Fibroblast of the aortic adventitia (primary cell): ENCODE data around the gene STAU1. TPM values are rescaled to one million over a fixed set of nuclear protein-coding genes. Genes with fewer than 3 reads are reported as not detected.
A peak's percentile ranks its signal among the peaks of the same experiment; 100 is the strongest.
"Not testable (repeated sequence)": the region's sequence is repeated elsewhere in the genome, so short reads cannot be mapped to it uniquely, and the experiment has no call there.

Source experiments
- DNase-seq: peaks from one replicate; pipeline ENCODE4 v3.0.0-alpha.2; 2010; ENCODE audit warnings: low read depth
- H3K4me3 ChIP-seq: 2 replicates; pipeline ENCODE4 v1.5.1; 2011; ENCODE audit warnings: low read depth, mild to moderate bottlenecking, control low read depth, low read length, moderate library complexity
- total RNA-seq: library from RNA; depleted of rRNA; stranded (reverse); fragments of >200 nt; gene quantifications from 2 replicates; pipeline ENCODE4 v1.2.3, GENCODE V29; 2012; ENCODE audit warnings: low replicate concordance
- TF ChIP-seq, protein P1 (sequence below): IDR thresholded peaks from 2 replicates; pipeline ENCODE4 v1.5.1; 2011; ENCODE audit warnings: mild to moderate bottlenecking, low read length, control low read depth, inconsistent platforms; ENCODE audit not compliant: insufficient read depth

Gene STAU1
- total RNA-seq, 1 donor, result 60.0 TPM

DNA sequence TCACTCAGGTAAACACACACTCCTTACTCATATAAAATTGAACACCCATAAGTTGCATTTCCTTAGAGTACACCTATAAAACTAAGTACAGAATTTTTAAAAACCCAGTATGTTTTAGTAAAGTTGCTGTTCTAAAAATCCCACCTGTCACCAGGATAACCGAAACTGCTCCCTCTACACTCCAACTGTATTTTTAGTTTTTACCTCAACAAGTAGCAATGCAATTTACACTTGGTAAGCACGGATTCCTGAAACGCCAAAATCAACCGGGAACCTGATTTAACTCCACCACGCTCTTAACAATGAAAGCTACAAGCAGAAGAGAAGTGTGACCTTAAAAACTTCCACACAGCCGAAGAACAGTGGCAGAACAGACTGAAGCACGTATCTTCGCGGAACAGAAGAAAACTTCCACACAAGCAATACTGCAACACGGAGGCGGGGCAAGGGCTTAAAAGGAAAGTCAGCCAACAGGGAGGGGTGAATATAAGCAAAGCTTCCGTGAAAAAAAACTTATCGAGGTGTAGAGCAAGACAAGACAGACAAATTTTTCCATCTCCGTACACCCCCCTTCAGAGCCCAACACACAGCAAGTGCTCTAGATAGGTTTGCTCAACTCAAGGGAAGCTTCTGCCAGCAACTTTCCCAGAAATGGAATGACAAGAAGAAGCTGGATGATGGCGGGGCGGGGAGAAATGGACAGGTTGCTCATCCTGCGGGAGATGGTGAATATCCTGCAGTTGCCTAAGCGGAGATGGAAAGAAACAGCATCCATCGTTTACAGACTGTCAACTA is 1.4 kb downstream of the STAU1 start:
- TF ChIP-seq, protein P1, sequence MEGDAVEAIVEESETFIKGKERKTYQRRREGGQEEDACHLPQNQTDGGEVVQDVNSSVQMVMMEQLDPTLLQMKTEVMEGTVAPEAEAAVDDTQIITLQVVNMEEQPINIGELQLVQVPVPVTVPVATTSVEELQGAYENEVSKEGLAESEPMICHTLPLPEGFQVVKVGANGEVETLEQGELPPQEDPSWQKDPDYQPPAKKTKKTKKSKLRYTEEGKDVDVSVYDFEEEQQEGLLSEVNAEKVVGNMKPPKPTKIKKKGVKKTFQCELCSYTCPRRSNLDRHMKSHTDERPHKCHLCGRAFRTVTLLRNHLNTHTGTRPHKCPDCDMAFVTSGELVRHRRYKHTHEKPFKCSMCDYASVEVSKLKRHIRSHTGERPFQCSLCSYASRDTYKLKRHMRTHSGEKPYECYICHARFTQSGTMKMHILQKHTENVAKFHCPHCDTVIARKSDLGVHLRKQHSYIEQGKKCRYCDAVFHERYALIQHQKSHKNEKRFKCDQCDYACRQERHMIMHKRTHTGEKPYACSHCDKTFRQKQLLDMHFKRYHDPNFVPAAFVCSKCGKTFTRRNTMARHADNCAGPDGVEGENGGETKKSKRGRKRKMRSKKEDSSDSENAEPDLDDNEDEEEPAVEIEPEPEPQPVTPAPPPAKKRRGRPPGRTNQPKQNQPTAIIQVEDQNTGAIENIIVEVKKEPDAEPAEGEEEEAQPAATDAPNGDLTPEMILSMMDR, result no peak
- DNase-seq, result peak; percentile 60

DNA sequence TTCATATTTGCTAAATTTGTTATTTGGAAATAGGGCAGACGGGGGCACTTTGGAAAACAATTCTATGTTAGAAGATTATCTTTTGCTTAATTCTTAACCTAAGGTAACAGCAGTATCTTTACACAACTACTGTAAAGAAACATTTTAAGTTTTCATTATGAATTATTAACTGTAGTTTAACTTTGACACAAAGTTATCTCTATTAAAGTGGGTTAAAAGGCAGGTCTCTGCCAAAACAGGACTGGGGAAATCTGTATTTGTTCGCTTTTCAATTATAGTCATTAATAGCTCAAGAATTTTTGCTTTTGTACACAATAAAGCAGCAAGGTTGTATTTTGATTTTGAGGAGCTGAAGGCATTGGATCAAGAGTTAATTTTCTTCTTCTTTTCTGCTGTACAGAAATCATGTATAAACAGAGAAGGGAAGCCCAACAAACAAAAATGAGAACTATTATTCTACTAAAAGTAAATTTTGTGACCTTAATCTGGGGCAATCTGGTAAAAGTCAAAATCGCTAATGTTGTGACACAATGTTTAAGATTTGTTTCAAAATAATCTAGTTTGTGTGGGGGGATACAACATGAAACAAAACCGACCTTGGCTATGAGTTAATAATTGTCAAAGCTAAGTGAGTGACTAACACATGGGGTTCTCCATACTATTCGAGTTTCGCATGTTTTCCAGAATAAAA is 2.9 kb downstream of the STAU1 start:
- TF ChIP-seq, protein P1, result no peak
- DNase-seq, result no peak
- H3K4me3 ChIP-seq, result no peak overlapping the region

More for the DNA sequence above, 1.4 kb downstream of the STAU1 start:
- H3K4me3 ChIP-seq, result peak overlapping the region; percentile 82

DNA sequence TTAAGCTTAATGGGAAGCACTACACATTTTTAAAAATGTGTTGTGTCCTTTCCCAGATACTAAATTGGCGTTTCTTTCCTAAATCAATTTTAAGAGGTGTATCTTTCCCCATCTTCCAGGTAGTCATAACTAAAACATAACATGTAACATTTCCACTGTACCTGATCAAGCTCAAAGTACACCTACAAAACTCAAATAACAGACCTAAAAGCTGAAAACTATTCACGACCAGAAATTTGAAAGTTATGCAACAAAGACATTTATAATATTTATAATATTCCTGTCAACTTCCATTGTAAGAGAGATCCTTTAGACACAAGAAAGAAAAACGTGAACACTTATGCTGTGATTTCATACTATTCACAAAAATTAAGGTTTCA is 3.5 kb downstream of the STAU1 start:
- TF ChIP-seq, protein P1, result no peak
- no peak overlapping the region for H3K4me3 ChIP-seq
- DNase-seq, result no peak

DNA sequence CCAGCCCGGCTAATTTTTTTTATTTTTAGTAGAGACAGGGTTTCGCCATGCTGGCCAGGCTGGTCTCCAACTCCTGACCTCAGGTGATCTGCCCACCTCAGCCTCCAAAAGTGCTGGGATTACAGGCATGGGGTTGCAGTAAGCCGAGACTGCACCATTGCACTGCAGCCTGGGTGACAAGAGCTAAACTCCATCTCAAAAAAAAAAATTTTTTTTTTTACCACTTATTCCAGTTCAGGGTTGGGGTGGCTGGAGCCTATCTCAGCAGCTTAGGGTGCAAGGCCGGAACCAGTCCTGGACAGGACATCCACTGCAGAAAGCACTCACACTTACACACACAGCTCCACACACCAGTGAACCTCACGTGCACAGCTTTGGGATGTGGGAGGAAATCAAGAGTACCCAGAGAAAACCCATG is 4.0 kb downstream of the STAU1 start:
- not testable (repeated sequence) for H3K4me3 ChIP-seq, DNase-seq

DNA sequence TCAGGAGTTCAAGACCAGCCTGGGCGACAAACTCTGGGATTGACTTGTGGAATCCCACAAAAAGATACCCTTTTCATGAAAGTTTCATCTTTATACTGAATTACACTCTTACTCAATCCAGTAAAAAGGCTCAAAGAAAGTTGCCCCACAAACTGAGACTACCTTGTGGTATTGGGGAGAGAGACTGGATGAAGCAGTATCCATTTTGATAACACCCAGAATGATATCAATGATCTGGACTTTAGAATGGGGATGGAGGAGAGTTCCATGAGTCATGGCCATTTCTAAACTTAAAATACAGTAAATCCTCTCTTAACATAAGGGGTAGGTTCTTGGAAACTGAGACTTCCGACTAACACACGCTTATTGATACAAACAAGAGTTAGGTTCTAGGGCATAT is 4.7 kb downstream of the STAU1 start:
- no peak for DNase-seq

DNA sequence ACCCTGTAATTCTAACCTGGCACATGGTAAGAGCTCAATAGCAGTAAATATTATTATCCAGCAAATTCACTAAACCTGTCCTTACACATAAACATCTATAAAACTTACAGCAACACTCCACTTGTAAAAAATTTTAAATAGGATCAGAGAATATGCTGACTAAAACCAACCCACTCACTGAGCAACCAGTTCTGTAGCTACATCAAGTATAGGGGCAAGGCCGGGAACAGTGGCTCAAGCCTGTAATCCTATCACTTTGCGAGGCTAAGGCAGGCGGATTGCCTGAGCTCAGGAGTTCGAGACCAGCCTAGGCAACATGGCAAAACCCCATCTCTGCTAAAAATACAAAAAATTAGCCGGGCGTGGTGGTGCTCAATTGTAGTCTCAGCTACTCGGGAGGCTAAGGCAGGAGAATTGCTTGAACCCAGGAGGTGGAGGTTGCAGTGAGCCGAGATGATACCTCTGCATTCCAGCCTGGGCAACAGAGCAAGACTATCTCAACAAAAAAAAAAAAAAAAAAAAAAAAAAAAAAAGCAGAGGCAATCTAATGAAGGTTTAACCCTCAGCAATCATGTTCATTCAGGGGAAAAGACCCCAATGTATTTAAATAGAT is 6.8 kb downstream of the STAU1 start:
- DNase-seq, result no peak
- TF ChIP-seq, protein P1, result no peak
- no peak overlapping the region for H3K4me3 ChIP-seq

More for the DNA sequence above, 4.7 kb downstream of the STAU1 start:
- H3K4me3 ChIP-seq, result no peak overlapping the region
- TF ChIP-seq, protein P1, result no peak
